H1 (cell line): ENCODE measurements around the gene PTER. TPM values are rescaled to one million over a fixed set of nuclear protein-coding genes. Genes with fewer than 3 reads are reported as not detected.

Experiments
- CTCF ChIA-PET: fragments of 300-600 bp; sonication (Branson Sonifier 250); formaldehyde crosslinking; loops from one replicate; lab custom pipeline; 2021; ENCODE audit not compliant: partially characterized antibody; lab: Charles Lee
- POLR2A ChIA-PET: fragments of 300-600 bp; sonication (Branson Sonifier 250); formaldehyde crosslinking; loops from one replicate; lab custom pipeline; 2021; ENCODE audit warnings: inconsistent platforms; ENCODE audit not compliant: partially characterized antibody; lab: Charles Lee
- DNase-seq, 2 experiments: peaks; one replicate each; pipeline versions ENCODE4 v3.0.0 to v3.0.0-alpha.2; 2010 to 2022; ENCODE audit warnings: low spot score in 2 of 2, low read depth in 1 of 2, mixed read lengths in 1 of 2
- FAIRE-seq: peaks from 2 replicates; lab custom pipeline; 2011; peaks lifted over from hg19 to GRCh38; lab: Jason Lieb, UNC
- H2AFZ ChIP-seq: 2 replicates; pipeline ENCODE4 v1.8.1; 2012; ENCODE audit warnings: low read length, inconsistent platforms
- H2AK5ac ChIP-seq: 2 replicates; pipeline ENCODE4 v1.6.1; 2013; ENCODE audit warnings: low read depth, low read length
- H2BK120ac ChIP-seq: replicated peaks from 2 replicates; pipeline ENCODE3; 2013; ENCODE audit warnings: low read depth, low read length, inconsistent platforms
- H2BK12ac ChIP-seq: 2 replicates; pipeline ENCODE4 v1.6.1; 2013; ENCODE audit warnings: low read depth, low read length
- H2BK15ac ChIP-seq: 2 replicates; pipeline ENCODE4 v1.6.1; 2013; ENCODE audit warnings: low read length
- H2BK20ac ChIP-seq: 2 replicates; pipeline ENCODE4 v1.6.1; 2013; ENCODE audit warnings: low read length
- H2BK5ac ChIP-seq: 2 replicates; pipeline ENCODE4 v1.6.1; 2013; ENCODE audit warnings: low read depth, low read length
- H3K14ac ChIP-seq: 2 replicates; pipeline ENCODE4 v1.6.1; 2013; ENCODE audit warnings: inconsistent platforms; ENCODE audit not compliant: insufficient read length
- H3K18ac ChIP-seq: 2 replicates; pipeline ENCODE4 v1.6.1; 2013; ENCODE audit warnings: low read length; ENCODE audit errors: extremely low read depth
- H3K23ac ChIP-seq: 2 replicates; pipeline ENCODE4 v1.6.1; 2013; ENCODE audit warnings: inconsistent platforms; ENCODE audit not compliant: insufficient read length
- H3K23me2 ChIP-seq: 2 replicates; pipeline ENCODE4 v1.6.1; 2013; ENCODE audit warnings: low read depth, low read length
- H3K27ac ChIP-seq: 2 replicates; pipeline ENCODE4 v1.6.1; 2011; ENCODE audit warnings: low read depth, low read length, inconsistent platforms
- H3K27me3 ChIP-seq, 4 experiments: replicated peaks in 1 of 4; 1 replicate in 1 of 4; 2 replicates in 3 of 4; pipeline versions ENCODE4 v1.6.1 to v1.8.1; 2011 to 2013; ENCODE audit warnings: low read length in 3 of 4, mild to moderate bottlenecking in 3 of 4, inconsistent platforms in 2 of 4, mixed read lengths in 2 of 4, moderate library complexity in 1 of 4; ENCODE audit not compliant: control insufficient read depth in 3 of 4, insufficient read depth in 3 of 4; ENCODE audit errors: extremely low read depth in 1 of 4
- H3K36me3 ChIP-seq, 4 experiments: 2 replicates each; pipeline versions ENCODE4 v1.6.1 to v1.8.1; 2011 to 2013; ENCODE audit warnings: mild to moderate bottlenecking in 4 of 4, low read length in 3 of 4, moderate library complexity in 2 of 4, control low read depth in 1 of 4, inconsistent platforms in 1 of 4; ENCODE audit not compliant: insufficient read depth in 4 of 4, control insufficient read depth in 2 of 4
- H3K4ac ChIP-seq: replicated peaks from 2 replicates; pipeline ENCODE3; 2013; ENCODE audit warnings: low read length, low read depth, mixed read lengths, inconsistent platforms; ENCODE audit not compliant: insufficient read length
- H3K4me1 ChIP-seq, 4 experiments: replicated peaks in 1 of 4; 1 replicate in 1 of 4; 2 replicates in 3 of 4; pipeline versions ENCODE4 v1.6.1 to v1.8.1; 2011 to 2013; ENCODE audit warnings: low read length in 3 of 4, inconsistent platforms in 2 of 4, mixed read lengths in 1 of 4; ENCODE audit not compliant: insufficient read depth in 4 of 4, control insufficient read depth in 3 of 4
- H3K4me2 ChIP-seq, 2 experiments: 2 replicates each; pipeline versions ENCODE4 v1.6.1 to v1.8.1; 2011 to 2013; ENCODE audit warnings: low read depth in 2 of 2, low read length in 2 of 2, control low read depth in 1 of 2, inconsistent platforms in 1 of 2, mild to moderate bottlenecking in 1 of 2; ENCODE audit not compliant: insufficient read depth in 1 of 2
- H3K4me3 ChIP-seq, 4 experiments: fragments of 200-600, 300-600 bp in 1 of 4; sonication (generic), shearing (Covaris generic), sonication (Bioruptor Twin) in 1 of 4; 2 replicates each; pipeline versions ENCODE4 v1.5.1 to v1.8.1; 2011 to 2016; ENCODE audit warnings: low read length in 4 of 4, low read depth in 3 of 4, control low read depth in 2 of 4, inconsistent platforms in 2 of 4, mild to moderate bottlenecking in 2 of 4, mixed read lengths in 1 of 4, moderate library complexity in 1 of 4; ENCODE audit not compliant: insufficient read depth in 2 of 4; ENCODE audit errors: extremely low read depth in 1 of 4
- H3K56ac ChIP-seq: replicated peaks from 2 replicates; pipeline ENCODE3; 2013; ENCODE audit warnings: low read depth, mild to moderate bottlenecking, mixed read lengths, low read length, inconsistent platforms; ENCODE audit not compliant: insufficient read length
- H3K79me1 ChIP-seq: 2 replicates; pipeline ENCODE4 v1.6.1; 2013; ENCODE audit warnings: low read depth, low read length, control low read depth
- H3K79me2 ChIP-seq, 2 experiments: 2 replicates each; pipeline versions ENCODE4 v1.6.1 to v1.8.1; 2012 to 2013; ENCODE audit warnings: low read length in 2 of 2, mild to moderate bottlenecking in 2 of 2, inconsistent platforms in 1 of 2; ENCODE audit not compliant: insufficient read depth in 2 of 2, control insufficient read depth in 1 of 2
- H3K9ac ChIP-seq, 4 experiments: replicated peaks in 1 of 4; 1 replicate in 1 of 4; 2 replicates in 3 of 4; pipeline versions ENCODE4 v1.6.1 to v1.8.1; 2011 to 2013; ENCODE audit warnings: low read depth in 3 of 4, low read length in 3 of 4, control low read depth in 2 of 4, mild to moderate bottlenecking in 2 of 4, moderate library complexity in 2 of 4, inconsistent platforms in 1 of 4; ENCODE audit errors: extremely low read depth in 1 of 4
- H3K9me3 ChIP-seq, 2 experiments: 2 replicates each; pipeline versions ENCODE4 v1.6.1 to v1.8.1; 2012 to 2013; ENCODE audit warnings: mild to moderate bottlenecking in 2 of 2, moderate library complexity in 2 of 2, control low read depth in 1 of 2, inconsistent platforms in 1 of 2, low read depth in 1 of 2, low read length in 1 of 2, mixed read lengths in 1 of 2; ENCODE audit not compliant: insufficient read depth in 2 of 2
- H4K20me1 ChIP-seq, 2 experiments: replicated peaks in 1 of 2; 2 replicates each; pipeline versions ENCODE3 to v1.8.1; 2011 to 2013; ENCODE audit warnings: inconsistent platforms in 2 of 2, low read length in 2 of 2, mild to moderate bottlenecking in 1 of 2; ENCODE audit not compliant: insufficient read depth in 2 of 2, control insufficient read depth in 1 of 2
- H4K5ac ChIP-seq: 2 replicates; pipeline ENCODE4 v1.6.1; 2013; ENCODE audit warnings: low read length, low read depth, mixed read lengths, inconsistent platforms; ENCODE audit not compliant: insufficient read length
- H4K8ac ChIP-seq: 2 replicates; pipeline ENCODE4 v1.8.0; 2013; ENCODE audit warnings: mild to moderate bottlenecking, moderate library complexity, low read length, inconsistent platforms; ENCODE audit not compliant: insufficient read depth; ENCODE audit errors: extremely low read depth
- H4K91ac ChIP-seq: replicated peaks from 2 replicates; pipeline ENCODE3; 2013; ENCODE audit warnings: low read length, mixed read lengths, inconsistent platforms; ENCODE audit not compliant: insufficient read length
- CBX5 ChIP-seq: fragments of 300-800, 300-1000 bp; sonication (generic); IDR thresholded peaks from 2 replicates; pipeline ENCODE4 v1.7.1; 2016; ENCODE audit warnings: antibody characterized with exemption, low read length, low read depth
- EP300 ChIP-seq, 2 experiments: IDR thresholded peaks; 1 replicate in 1 of 2; 2 replicates in 1 of 2; pipeline ENCODE4 v1.6.1; 2011 to 2012; ENCODE audit warnings: low read depth in 2 of 2, low read length in 2 of 2, mild to moderate bottlenecking in 2 of 2, borderline replicate concordance in 1 of 2, inconsistent platforms in 1 of 2, moderate library complexity in 1 of 2
- MAX ChIP-seq: IDR thresholded peaks from 2 replicates; pipeline ENCODE4 v1.6.1; 2012; ENCODE audit warnings: inconsistent platforms
- NRF1 ChIP-seq: IDR thresholded peaks from 2 replicates; pipeline ENCODE4 v1.6.1; 2011; ENCODE audit warnings: mild to moderate bottlenecking, low read depth, low read length, improper control_type of control experiment
- POLR2A ChIP-seq, 2 experiments: IDR thresholded peaks; 1 replicate in 1 of 2; 2 replicates in 1 of 2; pipeline ENCODE4 v1.6.1; 2011; ENCODE audit warnings: low read depth in 2 of 2, low read length in 2 of 2, mild to moderate bottlenecking in 2 of 2; ENCODE audit errors: control extremely low read depth in 1 of 2
- POU5F1 ChIP-seq: IDR thresholded peaks from 2 replicates; pipeline ENCODE4 v1.6.1; 2011; ENCODE audit warnings: low read depth, mild to moderate bottlenecking, low read length, moderate library complexity
- RNF2 ChIP-seq: fragments of 200-900, 300-1000 bp; sonication (generic); IDR thresholded peaks from 2 replicates; pipeline ENCODE4 v1.7.1; 2016; ENCODE audit warnings: borderline replicate concordance, low read depth, mild to moderate bottlenecking, antibody characterized with exemption, low read length; ENCODE audit not compliant: poor library complexity, severe bottlenecking; ENCODE audit errors: missing control alignments
- RXRA ChIP-seq: IDR thresholded peaks from 2 replicates; pipeline ENCODE4 v1.6.1; 2011; ENCODE audit warnings: low read depth, mild to moderate bottlenecking, low read length, moderate library complexity; ENCODE audit not compliant: insufficient read depth
- SIRT6 ChIP-seq: IDR thresholded peaks from one replicate; pipeline ENCODE4 v1.7.1; 2012; ENCODE audit warnings: low read length, inconsistent platforms
- SP2 ChIP-seq: IDR thresholded peaks from 2 replicates; pipeline ENCODE4 v1.6.1; 2012; ENCODE audit warnings: mild to moderate bottlenecking, low read length, inconsistent platforms
- SUZ12 ChIP-seq: fragments of 200-600 bp; sonication (generic); IDR thresholded peaks from 2 replicates; pipeline ENCODE4 v1.6.1; 2012; ENCODE audit warnings: mild to moderate bottlenecking, inconsistent platforms, low read length, moderate library complexity, mixed read lengths
- TAF1 ChIP-seq: IDR thresholded peaks from 2 replicates; pipeline ENCODE4 v1.6.1; 2011; ENCODE audit warnings: mild to moderate bottlenecking, low read depth, low read length
- TBP ChIP-seq: IDR thresholded peaks from 2 replicates; pipeline ENCODE4 v1.6.1; 2011; ENCODE audit warnings: low read depth, low read length, improper control_type of control experiment
- TCF12 ChIP-seq: IDR thresholded peaks from 2 replicates; pipeline ENCODE4 v1.6.1; 2011; ENCODE audit warnings: low read depth, mild to moderate bottlenecking, low read length
- TEAD4 ChIP-seq: IDR thresholded peaks from 2 replicates; pipeline ENCODE4 v1.6.1; 2012; ENCODE audit warnings: low read depth, low read length, inconsistent platforms, mixed read lengths
- WGBS, 2 experiments: shearing (Covaris generic) in 1 of 2; methylation state at CpG; one replicate each; pipeline versions ENCODE4 v1.1.6 to v1.1.7; 2013 to 2015; ENCODE audit warnings: low lambda C conversion rate in 2 of 2, mixed read lengths in 2 of 2, inconsistent platforms in 1 of 2, low coverage in 1 of 2, missing lambda C conversion rate in 1 of 2; ENCODE audit not compliant: insufficient replicate concordance in 2 of 2, insufficient coverage in 1 of 2, insufficient read length in 1 of 2; ENCODE audit errors: extremely low coverage in 1 of 2, missing lambda C conversion rate in 1 of 2; 5-methylcytosine and 5-hydroxymethylcytosine counted together
- polyA plus RNA-seq, 7 experiments: library from polyadenylated mRNA; depleted of rRNA in 3 of 7; stranded (reverse) in 5 of 7; unstranded in 2 of 7; fragments of >200 nt in 5 of 7; fragments of 200-250 nt in 2 of 7; gene quantifications; 1 replicate in 5 of 7; 2 replicates in 1 of 7; 4 replicates in 1 of 7; pipeline versions ENCODE4 v1.2.1 to v1.2.3, GENCODE V29; 2011 to 2013; ENCODE audit warnings: missing spikeins in 2 of 7, mixed read lengths in 2 of 7
- total RNA-seq: library from RNA; stranded (reverse); fragmentation: NEBNext Ultra II Directional; extraction: Animal tissue kit (Norgen Biotek cat#: 25700); gene quantifications from 2 replicates; pipeline ENCODE4 v1.2.1, GENCODE V29; 2021

The PTER gene
- total and polyA plus RNA-seq, 2 of the 8 experiments (the other 6 are each of a cell fraction or from before 2014, with no cell fraction given): 4.4 to 7.8 TPM

- CTCF ChIA-PET: interaction anchor here (0.6 kb wide), 1 partner anchor 47 kb away, joined by 4 read pairs; no protein-coding TSS in a partner anchor
- TF ChIP-seq TBP: no peak
- TF ChIP-seq TEAD4: no peak
- no peak for TF ChIP-seq TCF12
- TF ChIP-seq RXRA: no peak
- TF ChIP-seq EP300 (IDR thresholded peaks at IDR 0.05; ENCODE audit: borderline replicate concordance in 1 of 2, low read depth in 2 of 2, low read length in 2 of 2): no peak
- TF ChIP-seq RNF2: no peak
- no peak for TF ChIP-seq MAX
- TF ChIP-seq SUZ12: no peak
- TF ChIP-seq POU5F1: no peak
- TF ChIP-seq POLR2A (IDR thresholded peaks at IDR 0.05; ENCODE audit: control extremely low read depth in 1 of 2, low read depth in 2 of 2, low read length in 2 of 2): no peak
- no peak for TF ChIP-seq SP2
- TF ChIP-seq SIRT6: no peak
- TF ChIP-seq NRF1: no peak
- TF ChIP-seq CBX5: no peak
- no peak for TF ChIP-seq TAF1
These were observed 33.9 kb downstream of the PTER start for GRCh38 chr10:16470747-16471146.

More at GRCh38 chr10:16470747-16471146, 33.9 kb downstream of the PTER start:
- Histone ChIP-seq H3K79me1 (no peaks in the 10 kb centered on the region), H4K91ac (no peak overlapping the region), H3K9me3 (no peaks in the 10 kb centered on the region), H3K4ac (no peak overlapping the region), H4K8ac (no peak overlapping the region), H3K79me2 (no peaks in the 10 kb centered on the region), H3K27ac (no peak overlapping the region), H4K5ac (no peak overlapping the region), H3K4me3 (no peak overlapping the region), H2AK5ac (no peak overlapping the region), H3K18ac (no peak overlapping the region), H3K23me2 (no peaks in the 10 kb centered on the region; the same call in 1 of the 2 replicates), H3K56ac (no peak overlapping the region), H3K4me2 (no peak overlapping the region), H2BK120ac (no peak overlapping the region), H3K9ac (no peak overlapping the region), H3K14ac (no peak overlapping the region), H2BK15ac (no peak overlapping the region), H3K4me1 (no peaks in the 10 kb centered on the region), H2AFZ (no peak overlapping the region), H3K23ac (no peak overlapping the region), H3K36me3 (no peaks in the 10 kb centered on the region), H2BK5ac (no peak overlapping the region), H3K27me3 (no peaks in the 10 kb centered on the region), H2BK20ac (no peak overlapping the region), H4K20me1 (no peaks in the 10 kb centered on the region), H2BK12ac (no peak overlapping the region)
- 89% methylated on average over 5 of the region's 5 CpGs; no CpG with 5 or more reads in 1 of the 2 experiments for WGBS, 2 experiments
- DNase-seq (no peak), FAIRE-seq (no peak)
- POLR2A ChIA-PET: no interaction called here
